A673 (cell line): ENCODE results near the gene COL2A1.

Experiments
- CTCF ChIP-seq: fragments of 300-800, 200-600 bp; sonication (generic); conservative IDR thresholded peaks from 2 replicates; pipeline ENCODE4 v1.5.1; 2017; ENCODE audit warnings: low read depth, mild to moderate bottlenecking, antibody characterized with exemption, low read length, moderate library complexity, mixed read lengths
- EZH2 ChIP-seq: fragments of 200-600 bp; sonication (generic); IDR thresholded peaks from 2 replicates; pipeline ENCODE4 v1.6.1; 2017; ENCODE audit warnings: borderline replicate concordance, low read depth, mild to moderate bottlenecking, mixed read lengths, antibody characterized with exemption, low read length; ENCODE audit not compliant: poor library complexity, severe bottlenecking

GRCh38 chr12:47955059-47955458, 49.2 kb downstream of the COL2A1 start:
- TF ChIP-seq CTCF: no peak
- no peak for TF ChIP-seq EZH2
